ENCODE measurements around the gene DDX43.

- TF ChIP-seq CTCF (IDR thresholded peaks at IDR 0.05) = no peak
- no peak for TF ChIP-seq POLR2A (IDR thresholded peaks at IDR 0.05)
Observed at GRCh38 chr6:73400656-73401055, 6.0 kb downstream of the DDX43 start.
